HL-60 (cell line): ENCODE results near the gene PPIC.

Source experiments
- DNase-seq, 2 experiments: peaks; one replicate each; pipeline ENCODE4 v3.0.0-alpha.2; 2010 to 2020; ENCODE audit warnings: low read depth in 1 of 2, low spot score in 1 of 2
- H3K27ac ChIP-seq: fragments of 250-450 bp; sonication (Bioruptor Pico); replicated peaks from 2 replicates; pipeline ENCODE4 v1.5.1; 2020; ENCODE audit warnings: mild to moderate bottlenecking, moderate library complexity
- H3K27me3 ChIP-seq: fragments of 250-450 bp; sonication (Bioruptor Pico); 2 replicates; pipeline ENCODE4 v1.5.1; 2021; ENCODE audit warnings: mild to moderate bottlenecking, moderate library complexity; ENCODE audit not compliant: insufficient read depth, poor library complexity, severe bottlenecking
- H3K4me3 ChIP-seq: replicated peaks from 2 replicates; pipeline ENCODE4 v1.5.1; 2011; ENCODE audit warnings: mild to moderate bottlenecking, control low read depth, low read length; ENCODE audit not compliant: insufficient read depth
- GABPA ChIP-seq: IDR thresholded peaks from 2 replicates; pipeline ENCODE4 v1.6.1; 2012; ENCODE audit warnings: low read depth
- POLR2AphosphoS5 ChIP-seq: IDR thresholded peaks from 2 replicates; pipeline ENCODE4 v1.6.1; 2012; ENCODE audit warnings: low read depth
- REST ChIP-seq: IDR thresholded peaks from 2 replicates; pipeline ENCODE4 v1.6.1; 2012; ENCODE audit warnings: low read depth; ENCODE audit not compliant: insufficient replicate concordance
- SPI1 ChIP-seq: IDR thresholded peaks from 2 replicates; pipeline ENCODE4 v1.6.1; 2012; ENCODE audit warnings: low read depth, mild to moderate bottlenecking, borderline replicate concordance
- TF ChIP-seq, protein P1 (sequence below): IDR thresholded peaks from one replicate; pipeline ENCODE4 v1.5.1; 2011; ENCODE audit warnings: low read length, control low read depth, inconsistent platforms; ENCODE audit not compliant: insufficient read depth

PPIC gene

GRCh38 chr5:123083298-123083697 lies 46.8 kb upstream of the PPIC start:
- Histone ChIP-seq H3K4me3 (no peak overlapping the region), H3K27ac (no peak overlapping the region), H3K27me3 (peaks cover 4% of the 10 kb centered on the region)
- TF ChIP-seq POLR2AphosphoS5 (no peak), SPI1 (no peak), GABPA (no peak), REST (no peak)
- TF ChIP-seq, protein P1, sequence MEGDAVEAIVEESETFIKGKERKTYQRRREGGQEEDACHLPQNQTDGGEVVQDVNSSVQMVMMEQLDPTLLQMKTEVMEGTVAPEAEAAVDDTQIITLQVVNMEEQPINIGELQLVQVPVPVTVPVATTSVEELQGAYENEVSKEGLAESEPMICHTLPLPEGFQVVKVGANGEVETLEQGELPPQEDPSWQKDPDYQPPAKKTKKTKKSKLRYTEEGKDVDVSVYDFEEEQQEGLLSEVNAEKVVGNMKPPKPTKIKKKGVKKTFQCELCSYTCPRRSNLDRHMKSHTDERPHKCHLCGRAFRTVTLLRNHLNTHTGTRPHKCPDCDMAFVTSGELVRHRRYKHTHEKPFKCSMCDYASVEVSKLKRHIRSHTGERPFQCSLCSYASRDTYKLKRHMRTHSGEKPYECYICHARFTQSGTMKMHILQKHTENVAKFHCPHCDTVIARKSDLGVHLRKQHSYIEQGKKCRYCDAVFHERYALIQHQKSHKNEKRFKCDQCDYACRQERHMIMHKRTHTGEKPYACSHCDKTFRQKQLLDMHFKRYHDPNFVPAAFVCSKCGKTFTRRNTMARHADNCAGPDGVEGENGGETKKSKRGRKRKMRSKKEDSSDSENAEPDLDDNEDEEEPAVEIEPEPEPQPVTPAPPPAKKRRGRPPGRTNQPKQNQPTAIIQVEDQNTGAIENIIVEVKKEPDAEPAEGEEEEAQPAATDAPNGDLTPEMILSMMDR: no peak
- DNase-seq: no peak

- no peak for DNase-seq
- no peaks in the 10 kb centered on the region for H3K27me3 ChIP-seq
- no peak overlapping the region for H3K27ac ChIP-seq
- no peak for TF ChIP-seq GABPA
- TF ChIP-seq REST: no peak
- no peak for TF ChIP-seq POLR2AphosphoS5
- TF ChIP-seq, protein P1: no peak
- no peak for TF ChIP-seq SPI1
- no peak overlapping the region for H3K4me3 ChIP-seq
These were observed 43.7 kb upstream of the PPIC start for GRCh38 chr5:123080215-123080614.

- H3K4me3 ChIP-seq: no peak overlapping the region
- H3K27ac ChIP-seq: no peak overlapping the region
- no peak for DNase-seq
- TF ChIP-seq REST: no peak
- TF ChIP-seq POLR2AphosphoS5: no peak
- no peaks in the 10 kb centered on the region for H3K27me3 ChIP-seq
These were observed 39.1 kb upstream of the PPIC start for GRCh38 chr5:123075521-123076163.
